Measurements from ENCODE around the gene TSPO.

GRCh38 chr22:43106302-43106701 lies 45.1 kb upstream of the TSPO start:
- TF ChIP-seq TCF12 (IDR thresholded peaks at IDR 0.05; ENCODE audit: low read depth) (no peak), EP300 (IDR thresholded peaks at IDR 0.05; ENCODE audit: borderline replicate concordance) (no peak), TAF1 (IDR thresholded peaks at IDR 0.05; ENCODE audit: low read depth) (no peak), CEBPB (IDR thresholded peaks at IDR 0.05) (no peak), CREB1 (IDR thresholded peaks at IDR 0.05; ENCODE audit: low read depth) (no peak), YY1 (IDR thresholded peaks at IDR 0.05; ENCODE audit: low read depth) (no peak), MAX (IDR thresholded peaks at IDR 0.05) (no peak), USF1 (IDR thresholded peaks at IDR 0.05) (no peak), FOXM1 (IDR thresholded peaks at IDR 0.05; ENCODE audit: borderline replicate concordance, low read depth) (no peak), EGR1 (IDR thresholded peaks at IDR 0.05) (no peak)
- TF ChIP-seq, protein P1, sequence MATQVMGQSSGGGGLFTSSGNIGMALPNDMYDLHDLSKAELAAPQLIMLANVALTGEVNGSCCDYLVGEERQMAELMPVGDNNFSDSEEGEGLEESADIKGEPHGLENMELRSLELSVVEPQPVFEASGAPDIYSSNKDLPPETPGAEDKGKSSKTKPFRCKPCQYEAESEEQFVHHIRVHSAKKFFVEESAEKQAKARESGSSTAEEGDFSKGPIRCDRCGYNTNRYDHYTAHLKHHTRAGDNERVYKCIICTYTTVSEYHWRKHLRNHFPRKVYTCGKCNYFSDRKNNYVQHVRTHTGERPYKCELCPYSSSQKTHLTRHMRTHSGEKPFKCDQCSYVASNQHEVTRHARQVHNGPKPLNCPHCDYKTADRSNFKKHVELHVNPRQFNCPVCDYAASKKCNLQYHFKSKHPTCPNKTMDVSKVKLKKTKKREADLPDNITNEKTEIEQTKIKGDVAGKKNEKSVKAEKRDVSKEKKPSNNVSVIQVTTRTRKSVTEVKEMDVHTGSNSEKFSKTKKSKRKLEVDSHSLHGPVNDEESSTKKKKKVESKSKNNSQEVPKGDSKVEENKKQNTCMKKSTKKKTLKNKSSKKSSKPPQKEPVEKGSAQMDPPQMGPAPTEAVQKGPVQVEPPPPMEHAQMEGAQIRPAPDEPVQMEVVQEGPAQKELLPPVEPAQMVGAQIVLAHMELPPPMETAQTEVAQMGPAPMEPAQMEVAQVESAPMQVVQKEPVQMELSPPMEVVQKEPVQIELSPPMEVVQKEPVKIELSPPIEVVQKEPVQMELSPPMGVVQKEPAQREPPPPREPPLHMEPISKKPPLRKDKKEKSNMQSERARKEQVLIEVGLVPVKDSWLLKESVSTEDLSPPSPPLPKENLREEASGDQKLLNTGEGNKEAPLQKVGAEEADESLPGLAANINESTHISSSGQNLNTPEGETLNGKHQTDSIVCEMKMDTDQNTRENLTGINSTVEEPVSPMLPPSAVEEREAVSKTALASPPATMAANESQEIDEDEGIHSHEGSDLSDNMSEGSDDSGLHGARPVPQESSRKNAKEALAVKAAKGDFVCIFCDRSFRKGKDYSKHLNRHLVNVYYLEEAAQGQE (IDR thresholded peaks at IDR 0.05; ENCODE audit: low read depth): no peak
